Measurements from ENCODE around the gene DNM1. TPM values are rescaled to one million over a fixed set of nuclear protein-coding genes. Genes with fewer than 3 reads are reported as not detected.
"Not testable (repeated sequence)": the region's sequence is repeated elsewhere in the genome, so short reads cannot be mapped to it uniquely, and the experiment has no call there.

Gene DNM1
- total RNA-seq, 2 experiments from 2014 or later: 0.37 to 0.58 TPM

GRCh38 chr9:128279088-128280073 is 76.2 kb downstream of the DNM1 start:
- DNase-seq, H3K4me3 Mint-ChIP-seq, H3K36me3 Mint-ChIP-seq, H3K27ac Mint-ChIP-seq, H3K9me3 Mint-ChIP-seq, H3K27me3 Mint-ChIP-seq: not testable (repeated sequence)
- peaks cover 16% of the 10 kb centered on the region for H3K4me1 Mint-ChIP-seq

GRCh38 chr9:128280084-128280622 is 77.0 kb downstream of the DNM1 start:
- Mint-ChIP-seq H3K4me3 (no peak overlapping the region), H3K36me3 (peaks cover 5% of the 10 kb centered on the region), H3K27me3 (no peaks in the 10 kb centered on the region), H3K27ac (peak overlapping the region; percentile 5), H3K4me1 (peaks cover 10% of the 10 kb centered on the region), H3K9me3 (no peaks in the 10 kb centered on the region)
- no peak for DNase-seq

GRCh38 chr9:128282500-128282899 is 79.3 kb downstream of the DNM1 start:
- H3K36me3 Mint-ChIP-seq: peaks cover 4% of the 10 kb centered on the region
- H3K4me3 Mint-ChIP-seq: no peak overlapping the region
- no peak for DNase-seq
- no peaks in the 10 kb centered on the region for H3K27me3 Mint-ChIP-seq
- no peaks in the 10 kb centered on the region for H3K9me3 Mint-ChIP-seq
- no peak overlapping the region for H3K27ac Mint-ChIP-seq
- H3K4me1 Mint-ChIP-seq: no peaks in the 10 kb centered on the region

GRCh38 chr9:128285033-128285784 is 82.0 kb downstream of the DNM1 start:
- DNase-seq: no peak
- H3K27ac Mint-ChIP-seq: no peak overlapping the region
- no peaks in the 10 kb centered on the region for H3K4me1 Mint-ChIP-seq
- H3K27me3 Mint-ChIP-seq: no peaks in the 10 kb centered on the region
- no peaks in the 10 kb centered on the region for H3K9me3 Mint-ChIP-seq
- no peak overlapping the region for H3K4me3 Mint-ChIP-seq
- H3K36me3 Mint-ChIP-seq: peaks cover 4% of the 10 kb centered on the region

GRCh38 chr9:128286440-128286839 is 83.3 kb downstream of the DNM1 start:
- peaks cover 4% of the 10 kb centered on the region for H3K36me3 Mint-ChIP-seq
- H3K4me3 Mint-ChIP-seq: no peak overlapping the region
- DNase-seq: no peak
- no peak overlapping the region for H3K27ac Mint-ChIP-seq
- H3K4me1 Mint-ChIP-seq: no peaks in the 10 kb centered on the region
- no peaks in the 10 kb centered on the region for H3K9me3 Mint-ChIP-seq
- no peaks in the 10 kb centered on the region for H3K27me3 Mint-ChIP-seq

- H3K4me1 Mint-ChIP-seq: no peaks in the 10 kb centered on the region
- no peak overlapping the region for H3K4me3 Mint-ChIP-seq
- H3K27ac Mint-ChIP-seq: no peak overlapping the region
- DNase-seq: no peak
- peaks cover 4% of the 10 kb centered on the region for H3K36me3 Mint-ChIP-seq
- no peaks in the 10 kb centered on the region for H3K9me3 Mint-ChIP-seq
- no peaks in the 10 kb centered on the region for H3K27me3 Mint-ChIP-seq
Measured at GRCh38 chr9:128288273-128289004, 85.3 kb downstream of the DNM1 start.

- Mint-ChIP-seq H3K4me1 (peaks cover 2% of the 10 kb centered on the region), H3K27ac (no peak overlapping the region), H3K27me3 (no peaks in the 10 kb centered on the region), H3K4me3 (no peak overlapping the region), H3K9me3 (no peaks in the 10 kb centered on the region), H3K36me3 (no peaks in the 10 kb centered on the region)
- DNase-seq: no peak
Measured at GRCh38 chr9:128292009-128292408, 88.8 kb downstream of the DNM1 start.

GRCh38 chr9:128293091-128293490 is 89.9 kb downstream of the DNM1 start:
- Mint-ChIP-seq H3K27ac (no peak overlapping the region), H3K4me3 (no peak overlapping the region), H3K27me3 (no peaks in the 10 kb centered on the region), H3K36me3 (no peaks in the 10 kb centered on the region), H3K9me3 (no peaks in the 10 kb centered on the region), H3K4me1 (peaks cover 2% of the 10 kb centered on the region)
- DNase-seq: no peak

GRCh38 chr9:128294142-128294541 is 91.0 kb downstream of the DNM1 start:
- H3K9me3 Mint-ChIP-seq: no peaks in the 10 kb centered on the region
- H3K36me3 Mint-ChIP-seq: no peaks in the 10 kb centered on the region
- no peak overlapping the region for H3K27ac Mint-ChIP-seq
- H3K27me3 Mint-ChIP-seq: no peaks in the 10 kb centered on the region
- peaks cover 2% of the 10 kb centered on the region for H3K4me1 Mint-ChIP-seq
- H3K4me3 Mint-ChIP-seq: no peak overlapping the region
- no peak for DNase-seq

- no peak for DNase-seq
- Mint-ChIP-seq H3K9me3 (no peaks in the 10 kb centered on the region), H3K27me3 (no peaks in the 10 kb centered on the region), H3K27ac (no peak overlapping the region), H3K4me1 (peaks cover 2% of the 10 kb centered on the region), H3K4me3 (no peak overlapping the region), H3K36me3 (no peaks in the 10 kb centered on the region)
Measured at GRCh38 chr9:128296340-128297220, 93.4 kb downstream of the DNM1 start.

- Mint-ChIP-seq H3K4me1 (peaks cover 2% of the 10 kb centered on the region), H3K36me3 (no peaks in the 10 kb centered on the region), H3K27me3 (no peaks in the 10 kb centered on the region), H3K27ac (no peak overlapping the region), H3K4me3 (no peak overlapping the region), H3K9me3 (no peaks in the 10 kb centered on the region)
- no peak for DNase-seq
Measured at GRCh38 chr9:128297221-128297773, 94.1 kb downstream of the DNM1 start.

- Mint-ChIP-seq H3K4me3 (no peak overlapping the region), H3K4me1 (peaks cover 2% of the 10 kb centered on the region), H3K9me3 (no peaks in the 10 kb centered on the region), H3K27ac (no peak overlapping the region), H3K36me3 (no peaks in the 10 kb centered on the region), H3K27me3 (no peaks in the 10 kb centered on the region)
- no peak for DNase-seq
Measured at GRCh38 chr9:128298535-128299482, 95.6 kb downstream of the DNM1 start.
